H1 (cell line): ENCODE results near the gene C2orf42.

ENCODE experiments used
- CHD2 ChIP-seq: IDR thresholded peaks from 2 replicates; pipeline ENCODE4 v1.6.1; 2012; ENCODE audit warnings: low read length, improper control_type of control experiment
- CTCF ChIP-seq, 3 experiments: IDR thresholded peaks; 1 replicate in 2 of 3; 2 replicates in 1 of 3; pipeline versions ENCODE4 v1.5.1 to v1.6.1; 2011; ENCODE audit warnings: low read length in 3 of 3, mild to moderate bottlenecking in 3 of 3, inconsistent platforms in 2 of 3, low read depth in 1 of 3, moderate library complexity in 1 of 3; ENCODE audit not compliant: insufficient read depth in 1 of 3; ENCODE audit errors: control extremely low read depth in 1 of 3
- EGR1 ChIP-seq: IDR thresholded peaks from 2 replicates; pipeline ENCODE4 v1.6.1; 2011; ENCODE audit warnings: low read depth, low read length, borderline replicate concordance
- EZH2 ChIP-seq: fragments of 200-600 bp; sonication (generic); IDR thresholded peaks from 2 replicates; pipeline ENCODE4 v1.7.1; 2012; ENCODE audit warnings: low read depth, mild to moderate bottlenecking, moderate library complexity, low read length, inconsistent platforms; ENCODE audit not compliant: severe bottlenecking
- HDAC2 ChIP-seq, 2 experiments: fragments of 300-600 bp in 1 of 2; sonication (generic) in 1 of 2; IDR thresholded peaks; 2 replicates each; pipeline ENCODE4 v1.6.1; 2011 to 2012; ENCODE audit warnings: low read depth in 2 of 2, low read length in 2 of 2, mild to moderate bottlenecking in 2 of 2, moderate library complexity in 2 of 2, borderline replicate concordance in 1 of 2, inconsistent platforms in 1 of 2
- JUN ChIP-seq: IDR thresholded peaks from 2 replicates; pipeline ENCODE4 v1.6.1; 2011; ENCODE audit warnings: low read depth, mild to moderate bottlenecking, improper control_type of control experiment, low read length
- MAX ChIP-seq: IDR thresholded peaks from 2 replicates; pipeline ENCODE4 v1.6.1; 2012; ENCODE audit warnings: inconsistent platforms
- POLR2AphosphoS5 ChIP-seq: IDR thresholded peaks from 2 replicates; pipeline ENCODE4 v1.6.1; 2011; ENCODE audit warnings: low read depth, low read length
- RAD21 ChIP-seq, 2 experiments: IDR thresholded peaks in 1 of 2; conservative IDR thresholded peaks in 1 of 2; 2 replicates each; pipeline ENCODE4 v1.6.1; 2011; ENCODE audit warnings: low read depth in 2 of 2, low read length in 2 of 2, improper control_type of control experiment in 1 of 2, inconsistent platforms in 1 of 2, mild to moderate bottlenecking in 1 of 2, moderate library complexity in 1 of 2
- SAP30 ChIP-seq: fragments of 300-600 bp; sonication (generic); IDR thresholded peaks from 2 replicates; pipeline ENCODE4 v1.7.1; 2012; ENCODE audit warnings: low read length, moderate library complexity, mild to moderate bottlenecking, inconsistent platforms; ENCODE audit not compliant: insufficient read depth, insufficient replicate concordance
- SIRT6 ChIP-seq: IDR thresholded peaks from one replicate; pipeline ENCODE4 v1.7.1; 2012; ENCODE audit warnings: low read length, inconsistent platforms
- TCF12 ChIP-seq: IDR thresholded peaks from 2 replicates; pipeline ENCODE4 v1.6.1; 2011; ENCODE audit warnings: low read depth, mild to moderate bottlenecking, low read length
- TEAD4 ChIP-seq: IDR thresholded peaks from 2 replicates; pipeline ENCODE4 v1.6.1; 2012; ENCODE audit warnings: low read depth, low read length, inconsistent platforms, mixed read lengths

- no peak for TF ChIP-seq JUN
- TF ChIP-seq EZH2 = no peak
- no peak for TF ChIP-seq RAD21 (IDR thresholded peaks at IDR 0.05 in 1 of 2, conservative IDR thresholded peaks at IDR 0.05 in 1 of 2; ENCODE audit: low read depth in 2 of 2, low read length in 2 of 2)
- TF ChIP-seq TCF12 = no peak
- TF ChIP-seq SIRT6 = no peak
- no peak for TF ChIP-seq HDAC2 (IDR thresholded peaks at IDR 0.05; ENCODE audit: borderline replicate concordance in 1 of 2, low read depth in 2 of 2, low read length in 2 of 2)
- no peak for TF ChIP-seq CTCF (IDR thresholded peaks at IDR 0.05; ENCODE audit: control extremely low read depth in 1 of 3, insufficient read depth in 1 of 3, low read depth in 1 of 3, low read length in 3 of 3)
- no peak for TF ChIP-seq SAP30
- no peak for TF ChIP-seq EGR1
- no peak for TF ChIP-seq POLR2AphosphoS5
- TF ChIP-seq TEAD4 = no peak
- TF ChIP-seq MAX = no peak
- TF ChIP-seq CHD2 = no peak
These were observed 10.5 kb upstream of the C2orf42 start for GRCh38 chr2:70201225-70201768.
